PC-3 (cell line): ENCODE results near the gene FBXL7. TPM values are rescaled to one million over a fixed set of nuclear protein-coding genes. Genes with fewer than 3 reads are reported as not detected.

Experiments used
- ATAC-seq: fragments of 200-7000 bp; cut with Tn5 transposase; 2 replicates; pipeline ENCODE4 v1.9.1; 2020; ENCODE audit warnings: mild to moderate bottlenecking, moderate library complexity
- BruUV-seq: library from RNA; stranded (reverse); fragments of 400-500 nt; replicated peaks from 2 replicates; lab custom pipeline; 2021; lab: Mats Ljungman, UMichigan
- CTCF ChIA-PET: fragments of 300-600 bp; sonication (Branson Sonifier 250); formaldehyde crosslinking; loops from one replicate; lab custom pipeline; 2022; ENCODE audit warnings: antibody characterized with exemption; lab: Charles Lee
- POLR2A ChIA-PET: fragments of 300-600 bp; sonication (Branson Sonifier 250); formaldehyde crosslinking; loops from one replicate; lab custom pipeline; 2022; ENCODE audit warnings: antibody characterized with exemption; ENCODE audit not compliant: unreplicated experiment; lab: Charles Lee
- DNase-seq: peaks from one replicate; pipeline ENCODE4 v3.0.0-alpha.2; 2015
- H2AFZ ChIP-seq: fragments of 300-600 bp; sonication (generic); 2 replicates; pipeline ENCODE4 v1.6.0; 2016; ENCODE audit warnings: antibody characterized with exemption, low read length
- H3F3A ChIP-seq: fragments of 300-600 bp; sonication (generic); one replicate; pipeline ENCODE4 v1.6.0; 2017; ENCODE audit warnings: antibody characterized with exemption, low read length, control low read depth, mild to moderate bottlenecking; ENCODE audit not compliant: unreplicated experiment
- H3K27ac ChIP-seq: fragments of 300-600 bp; sonication (generic); 2 replicates; pipeline ENCODE4 v1.5.1; 2016; ENCODE audit warnings: mild to moderate bottlenecking, low read length
- H3K27me3 ChIP-seq: fragments of 300-600 bp; sonication (generic); 2 replicates; pipeline ENCODE4 v1.6.1; 2016; ENCODE audit warnings: low read length, mixed read lengths
- H3K36me3 ChIP-seq: fragments of 300-600 bp; sonication (generic); 2 replicates; pipeline ENCODE4 v1.6.1; 2016; ENCODE audit warnings: low read depth, mixed run types, low read length, mixed read lengths
- H3K4me1 ChIP-seq: fragments of 300-600 bp; sonication (generic); 2 replicates; pipeline ENCODE4 v1.5.1; 2016; ENCODE audit warnings: low read length; ENCODE audit not compliant: insufficient read depth
- H3K4me2 ChIP-seq: fragments of 300-600 bp; sonication (generic); 2 replicates; pipeline ENCODE4 v1.6.0; 2016; ENCODE audit warnings: low read length
- H3K4me3 ChIP-seq: fragments of 300-600 bp; sonication (generic); 2 replicates; pipeline ENCODE4 v1.5.1; 2016; ENCODE audit warnings: mild to moderate bottlenecking, low read length, mixed read lengths
- H3K79me2 ChIP-seq: fragments of 300-600 bp; sonication (generic); 2 replicates; pipeline ENCODE4 v1.6.1; 2017; ENCODE audit warnings: low read length, mixed read lengths
- H3K9ac ChIP-seq: fragments of 300-600 bp; sonication (generic); 2 replicates; pipeline ENCODE4 v1.6.0; 2016; ENCODE audit warnings: mild to moderate bottlenecking, low read length
- H3K9me2 ChIP-seq: fragments of 300-600 bp; sonication (generic); replicated peaks from 2 replicates; pipeline ENCODE4 v1.6.1; 2016; ENCODE audit warnings: mixed run types, low read length, mixed read lengths
- H3K9me3 ChIP-seq: fragments of 300-600 bp; sonication (generic); 2 replicates; pipeline ENCODE4 v1.6.1; 2016; ENCODE audit warnings: low read length, mixed read lengths
- H4K20me1 ChIP-seq: fragments of 300-600 bp; sonication (generic); 2 replicates; pipeline ENCODE4 v1.6.1; 2016; ENCODE audit warnings: low read length, mixed read lengths
- EZH2 ChIP-seq: fragments of 300-600 bp; sonication (generic); IDR thresholded peaks from one replicate; pipeline ENCODE4 v1.6.1; 2017; ENCODE audit warnings: antibody characterized with exemption, mild to moderate bottlenecking, low read length; ENCODE audit not compliant: unreplicated experiment
- EZH2phosphoT487 ChIP-seq: fragments of 300-600 bp; sonication (generic); IDR thresholded peaks from 2 replicates; pipeline ENCODE4 v1.6.1; 2018; ENCODE audit warnings: mild to moderate bottlenecking, antibody characterized with exemption, low read length, borderline replicate concordance
- intact Hi-C: fragments of 100-400 bp; cut with micrococcal nuclease; formaldehyde crosslinking; loops from 2 replicates; pipeline ENCODE4 v1.9.0; 2023
- total RNA-seq: library from RNA; depleted of rRNA; stranded (reverse); fragments of >200 nt; gene quantifications from 2 replicates; pipeline ENCODE4 v1.2.3, GENCODE V29; 2014
- TF ChIP-seq, protein P1 (sequence below): fragments of 300-600 bp; sonication (generic); conservative IDR thresholded peaks from 2 replicates; pipeline ENCODE4 v1.5.1; 2017; ENCODE audit warnings: antibody characterized with exemption, low read depth, mild to moderate bottlenecking, low read length

The FBXL7 gene
- total RNA-seq, 1 experiment from 2014 or later: 0.18 TPM

DNA sequence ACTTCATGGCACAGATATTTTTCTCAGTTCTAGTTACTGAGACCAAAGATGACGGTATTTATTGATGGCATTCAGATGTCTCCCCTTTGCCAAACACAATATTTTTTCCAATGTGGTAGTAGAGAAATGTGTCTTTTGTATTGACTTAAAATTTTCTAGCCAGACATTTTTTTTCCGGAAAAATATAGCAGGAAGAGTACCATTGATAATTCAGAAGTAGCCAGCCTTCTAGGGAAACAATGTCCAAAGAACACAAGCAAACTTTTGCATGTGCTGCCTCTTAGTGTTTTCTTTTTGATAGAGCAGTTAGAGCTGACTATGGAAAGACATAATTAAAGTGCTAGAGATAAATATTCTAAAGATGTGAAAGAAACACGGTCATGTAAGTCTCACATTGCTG lies 448.2 kb downstream of the FBXL7 start:
- CTCF ChIA-PET: no interaction called here
- H3K4me1 ChIP-seq: no peaks in the 10 kb centered on the region
- no peaks in the 10 kb centered on the region for H3F3A ChIP-seq
- H3K79me2 ChIP-seq: no peaks in the 10 kb centered on the region
- intact Hi-C loops: no loop called here
- H3K36me3 ChIP-seq: no peaks in the 10 kb centered on the region
- POLR2A ChIA-PET: no interaction called here
- TF ChIP-seq, protein P1, sequence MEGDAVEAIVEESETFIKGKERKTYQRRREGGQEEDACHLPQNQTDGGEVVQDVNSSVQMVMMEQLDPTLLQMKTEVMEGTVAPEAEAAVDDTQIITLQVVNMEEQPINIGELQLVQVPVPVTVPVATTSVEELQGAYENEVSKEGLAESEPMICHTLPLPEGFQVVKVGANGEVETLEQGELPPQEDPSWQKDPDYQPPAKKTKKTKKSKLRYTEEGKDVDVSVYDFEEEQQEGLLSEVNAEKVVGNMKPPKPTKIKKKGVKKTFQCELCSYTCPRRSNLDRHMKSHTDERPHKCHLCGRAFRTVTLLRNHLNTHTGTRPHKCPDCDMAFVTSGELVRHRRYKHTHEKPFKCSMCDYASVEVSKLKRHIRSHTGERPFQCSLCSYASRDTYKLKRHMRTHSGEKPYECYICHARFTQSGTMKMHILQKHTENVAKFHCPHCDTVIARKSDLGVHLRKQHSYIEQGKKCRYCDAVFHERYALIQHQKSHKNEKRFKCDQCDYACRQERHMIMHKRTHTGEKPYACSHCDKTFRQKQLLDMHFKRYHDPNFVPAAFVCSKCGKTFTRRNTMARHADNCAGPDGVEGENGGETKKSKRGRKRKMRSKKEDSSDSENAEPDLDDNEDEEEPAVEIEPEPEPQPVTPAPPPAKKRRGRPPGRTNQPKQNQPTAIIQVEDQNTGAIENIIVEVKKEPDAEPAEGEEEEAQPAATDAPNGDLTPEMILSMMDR: no peak
- no peak for TF ChIP-seq EZH2phosphoT487
- TF ChIP-seq EZH2: no peak
- no peak overlapping the region for H3K4me2 ChIP-seq
- no peak for ATAC-seq
- no peak overlapping the region for H3K4me3 ChIP-seq
- H4K20me1 ChIP-seq: no peaks in the 10 kb centered on the region
- H3K9me3 ChIP-seq: peaks cover 10% of the 10 kb centered on the region
- no peak for DNase-seq
- BruUV-seq: no TSS peak
- H3K9ac ChIP-seq: no peak overlapping the region
- no peaks in the 10 kb centered on the region for H3K9me2 ChIP-seq
- no peaks in the 10 kb centered on the region for H3K27me3 ChIP-seq
- H3K27ac ChIP-seq: no peak overlapping the region
- H2AFZ ChIP-seq: no peak overlapping the region

DNA sequence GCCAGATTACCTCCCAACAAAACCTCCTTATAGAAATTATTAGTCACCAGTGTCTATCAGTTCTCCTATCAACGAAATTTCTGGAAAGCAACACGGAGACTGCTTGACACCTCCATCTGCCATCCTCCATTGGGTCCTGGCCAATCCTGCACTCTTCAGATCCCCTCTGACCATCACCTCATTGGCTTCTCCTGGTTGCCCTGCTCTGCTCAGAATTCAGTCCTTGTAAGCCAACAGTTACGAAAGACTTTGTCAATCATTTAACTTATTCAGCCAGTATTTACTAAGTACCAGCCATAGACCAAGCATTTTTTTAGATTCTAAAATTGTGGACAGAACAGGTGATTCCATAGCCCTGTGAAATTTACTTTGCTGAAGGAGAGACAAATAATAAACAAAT lies 451.1 kb downstream of the FBXL7 start:
- Histone ChIP-seq H3K27ac (no peak overlapping the region), H3F3A (no peaks in the 10 kb centered on the region), H3K4me1 (no peaks in the 10 kb centered on the region), H3K27me3 (no peaks in the 10 kb centered on the region), H2AFZ (no peak overlapping the region), H3K9me2 (no peaks in the 10 kb centered on the region), H3K4me2 (no peak overlapping the region), H3K79me2 (no peaks in the 10 kb centered on the region), H3K36me3 (no peaks in the 10 kb centered on the region), H3K4me3 (no peak overlapping the region), H3K9me3 (peaks cover 12% of the 10 kb centered on the region; the same call in 1 of the 2 replicates), H3K9ac (no peak overlapping the region), H4K20me1 (no peaks in the 10 kb centered on the region)
- no peak for ATAC-seq
- CTCF ChIA-PET: no interaction called here
- TF ChIP-seq EZH2phosphoT487: no peak
- TF ChIP-seq, protein P1: no peak
- no peak for TF ChIP-seq EZH2
- POLR2A ChIA-PET: no interaction called here
- DNase-seq: no peak
- intact Hi-C loops: no loop called here
- BruUV-seq: no TSS peak

DNA sequence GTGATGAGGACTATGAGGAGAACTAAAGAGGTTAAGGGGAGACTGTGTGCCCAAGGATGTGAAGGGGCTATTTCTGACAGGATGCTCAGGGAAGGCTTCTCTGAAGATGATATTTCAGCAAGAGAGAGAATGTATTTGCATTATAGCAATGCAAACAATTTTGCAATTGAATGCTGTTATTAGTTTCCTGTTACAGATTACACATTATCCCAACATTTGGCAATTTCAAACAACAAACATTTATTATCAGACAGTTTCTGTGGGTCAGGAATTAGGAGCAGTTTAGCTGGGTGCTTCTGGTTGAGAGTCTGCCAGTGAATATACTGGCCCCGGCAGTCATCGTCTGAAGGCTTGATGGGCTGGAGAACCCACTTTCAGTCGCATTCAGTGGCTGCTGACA lies 451.6 kb downstream of the FBXL7 start:
- intact Hi-C loops: no loop called here
- Histone ChIP-seq H3K4me3 (no peak overlapping the region), H3K27ac (no peak overlapping the region), H3K9me3 (peaks cover 15% of the 10 kb centered on the region; the same call in 1 of the 2 replicates), H3K36me3 (no peaks in the 10 kb centered on the region), H3K4me1 (no peaks in the 10 kb centered on the region), H3F3A (no peaks in the 10 kb centered on the region), H3K79me2 (no peaks in the 10 kb centered on the region), H3K9ac (no peak overlapping the region), H3K9me2 (no peaks in the 10 kb centered on the region), H2AFZ (no peak overlapping the region), H3K27me3 (no peaks in the 10 kb centered on the region), H3K4me2 (no peak overlapping the region), H4K20me1 (no peaks in the 10 kb centered on the region)
- BruUV-seq: no TSS peak
- ATAC-seq (no peak), DNase-seq (no peak)
- POLR2A ChIA-PET: no interaction called here
- TF ChIP-seq EZH2: no peak
- TF ChIP-seq, protein P1: no peak
- TF ChIP-seq EZH2phosphoT487: no peak
- CTCF ChIA-PET: no interaction called here
